Measurements from ENCODE around the gene TMED4. TPM values are rescaled to one million over a fixed set of nuclear protein-coding genes. Genes with fewer than 3 reads are reported as not detected.

The TMED4 gene
- total and polyA plus RNA-seq, 4 donors: 26.9 to 97.1 (median 46.9) TPM

GRCh38 chr7:44534087-44534486, 47.9 kb downstream of the TMED4 start:
- no peak overlapping the region for H3K27ac ChIP-seq (ENCODE audit: low read depth in 1 of 2, low read length in 2 of 2)
- TF ChIP-seq YY1 (IDR thresholded peaks at IDR 0.05): no peak
- no peak for TF ChIP-seq CTCF (IDR thresholded peaks at IDR 0.05; ENCODE audit: low read depth, low read length, missing input control)
- no peak for TF ChIP-seq HNF4G (IDR thresholded peaks at IDR 0.05)
- TF ChIP-seq FOXA1 (IDR thresholded peaks at IDR 0.05): no peak
- no peak for TF ChIP-seq NR2F2 (IDR thresholded peaks at IDR 0.05)
- TF ChIP-seq REST (IDR thresholded peaks at IDR 0.05): no peak
- no peak for TF ChIP-seq RXRA (IDR thresholded peaks at IDR 0.05)
- no peak for TF ChIP-seq MAX (IDR thresholded peaks at IDR 0.05)
- no peak for TF ChIP-seq JUND (IDR thresholded peaks at IDR 0.05)
- TF ChIP-seq RAD21 (IDR thresholded peaks at IDR 0.05): no peak
- TF ChIP-seq FOXA2 (IDR thresholded peaks at IDR 0.05): no peak
- no peak for TF ChIP-seq TAF1 (conservative IDR thresholded peaks at IDR 0.05)
- TF ChIP-seq SP1 (IDR thresholded peaks at IDR 0.05): no peak
- TF ChIP-seq ZBTB33 (IDR thresholded peaks at IDR 0.05): no peak
- no peak for TF ChIP-seq ATF3 (IDR thresholded peaks at IDR 0.05)
- no peak for DNase-seq (ENCODE audit: low spot score)
- WGBS: 66% methylated on average over 5 of the region's 5 CpGs
- no peaks in the 10 kb centered on the region for H3K27me3 ChIP-seq (ENCODE audit: control insufficient read depth in 4 of 4, insufficient read depth in 4 of 4, low read length in 3 of 4)
- peaks cover 2 to 45% (median 23%) of the 10 kb centered on the region in 4 donors for H3K4me1 ChIP-seq (ENCODE audit: control insufficient read depth in 4 of 4, insufficient read depth in 4 of 4, low read length in 3 of 4)
- H3K36me3 ChIP-seq (ENCODE audit: control insufficient read depth in 4 of 4, insufficient read depth in 3 of 4, low read depth in 1 of 4, low read length in 3 of 4): peaks cover 0 to 34% (median 21%) of the 10 kb centered on the region in 4 donors
- no peak overlapping the region for H3K4me3 ChIP-seq (ENCODE audit: low read depth in 1 of 3, low read length in 3 of 3)
- H3K9me3 ChIP-seq (ENCODE audit: control insufficient read depth in 4 of 4, low read length in 3 of 4): no peaks in the 10 kb centered on the region
- no peak overlapping the region for H3K9ac ChIP-seq (ENCODE audit: low read depth in 1 of 2, low read length in 2 of 2)

GRCh38 chr7:44533301-44534055, 48.6 kb downstream of the TMED4 start:
- H3K27ac ChIP-seq (ENCODE audit: low read depth in 1 of 2, low read length in 2 of 2): no peak overlapping the region
- peaks cover 2 to 39% (median 20%) of the 10 kb centered on the region in 4 donors for H3K4me1 ChIP-seq (ENCODE audit: control insufficient read depth in 4 of 4, insufficient read depth in 4 of 4, low read length in 3 of 4)
- no peak overlapping the region for H3K4me3 ChIP-seq (ENCODE audit: low read depth in 1 of 3, low read length in 3 of 3)
- TF ChIP-seq RAD21 (IDR thresholded peaks at IDR 0.05) (no peak), HNF4A (conservative IDR thresholded peaks at IDR 0.05) (peak in 1 of 2 donors; percentile 46)
- WGBS: 71% methylated on average over 8 of the region's 8 CpGs
- no peak overlapping the region for H3K9ac ChIP-seq (ENCODE audit: low read depth in 1 of 2, low read length in 2 of 2)
- no peaks in the 10 kb centered on the region for H3K27me3 ChIP-seq (ENCODE audit: control insufficient read depth in 4 of 4, insufficient read depth in 4 of 4, low read length in 3 of 4)
- H3K9me3 ChIP-seq (ENCODE audit: control insufficient read depth in 4 of 4, low read length in 3 of 4): no peaks in the 10 kb centered on the region
- no peak for DNase-seq (ENCODE audit: low spot score)
- peaks cover 0 to 34% (median 22%) of the 10 kb centered on the region in 4 donors for H3K36me3 ChIP-seq (ENCODE audit: control insufficient read depth in 4 of 4, insufficient read depth in 3 of 4, low read depth in 1 of 4, low read length in 3 of 4)
